ENCODE measurements around the gene SERPINB2.

SERPINB2 gene

GRCh38 chr18:63889626-63890025 is 2.1 kb downstream of the SERPINB2 start:
- Histone ChIP-seq H3K79me2 (ENCODE audit: control insufficient read depth, insufficient read depth, low read length) (no peaks in the 10 kb centered on the region), H3K27ac (ENCODE audit: low read depth, low read length) (no peak overlapping the region), H3K56ac (ENCODE audit: low read length) (no peak overlapping the region), H3K27me3 (ENCODE audit: insufficient read depth, low read length, poor library complexity) (no peaks in the 10 kb centered on the region), H3K4ac (ENCODE audit: low read depth, low read length) (no peak overlapping the region), H3K9ac (ENCODE audit: low read length) (no peak overlapping the region), H4K8ac (ENCODE audit: low read depth, low read length) (no peak overlapping the region), H3K4me3 (ENCODE audit: low read length) (no peak overlapping the region), H2BK120ac (ENCODE audit: low read depth, low read length) (no peak overlapping the region), H3K4me2 (ENCODE audit: low read length) (no peak overlapping the region), H2BK5ac (ENCODE audit: low read length) (no peak overlapping the region), H3K36me3 (ENCODE audit: control insufficient read depth, insufficient read depth, low read length) (no peaks in the 10 kb centered on the region), H2BK15ac (replicated peaks; ENCODE audit: low read depth) (no peak overlapping the region), H2AK5ac (ENCODE audit: low read length) (no peak overlapping the region), H3K79me1 (ENCODE audit: low read length) (no peaks in the 10 kb centered on the region), H3K18ac (ENCODE audit: low read length) (no peak overlapping the region), H3K23ac (ENCODE audit: low read length) (no peak overlapping the region), H3K4me1 (ENCODE audit: control insufficient read depth, low read depth, low read length) (no peaks in the 10 kb centered on the region), H4K5ac (ENCODE audit: low read length) (no peak overlapping the region)
- no peak for DNase-seq
- no CpG with 5 or more reads among the region's 2 CpGs for WGBS (ENCODE audit: extremely low coverage, insufficient coverage, low lambda C conversion rate)

- H3K4me3 ChIP-seq (ENCODE audit: low read length), result no peak overlapping the region
- no CpG with 5 or more reads among the region's 6 CpGs for WGBS (ENCODE audit: extremely low coverage, insufficient coverage, low lambda C conversion rate)
- no peaks in the 10 kb centered on the region for H3K79me1 ChIP-seq (ENCODE audit: low read length)
- H3K27me3 ChIP-seq (ENCODE audit: insufficient read depth, low read length, poor library complexity), result no peaks in the 10 kb centered on the region
- H3K23ac ChIP-seq (ENCODE audit: low read length), result no peak overlapping the region
- no peak overlapping the region for H2BK120ac ChIP-seq (ENCODE audit: low read depth, low read length)
- H3K4me2 ChIP-seq (ENCODE audit: low read length), result no peak overlapping the region
- H3K4ac ChIP-seq (ENCODE audit: low read depth, low read length), result no peak overlapping the region
- no peak overlapping the region for H3K27ac ChIP-seq (ENCODE audit: low read depth, low read length)
- DNase-seq, result no peak
- H2BK5ac ChIP-seq (ENCODE audit: low read length), result no peak overlapping the region
- H4K5ac ChIP-seq (ENCODE audit: low read length), result no peak overlapping the region
- H2AK5ac ChIP-seq (ENCODE audit: low read length), result no peak overlapping the region
- H3K9ac ChIP-seq (ENCODE audit: low read length), result no peak overlapping the region
- no peak overlapping the region for H3K18ac ChIP-seq (ENCODE audit: low read length)
- H2BK15ac ChIP-seq (replicated peaks; ENCODE audit: low read depth), result no peak overlapping the region
- H3K36me3 ChIP-seq (ENCODE audit: control insufficient read depth, insufficient read depth, low read length), result no peaks in the 10 kb centered on the region
- H3K56ac ChIP-seq (ENCODE audit: low read length), result no peak overlapping the region
- no peaks in the 10 kb centered on the region for H3K4me1 ChIP-seq (ENCODE audit: control insufficient read depth, low read depth, low read length)
- no peaks in the 10 kb centered on the region for H3K79me2 ChIP-seq (ENCODE audit: control insufficient read depth, insufficient read depth, low read length)
- no peak overlapping the region for H4K8ac ChIP-seq (ENCODE audit: low read depth, low read length)
Measured at GRCh38 chr18:63890237-63890949, 2.9 kb downstream of the SERPINB2 start.

- Histone ChIP-seq H3K4me1 (ENCODE audit: control insufficient read depth, low read depth, low read length) (no peaks in the 10 kb centered on the region), H3K79me1 (ENCODE audit: low read length) (no peaks in the 10 kb centered on the region), H3K56ac (ENCODE audit: low read length) (no peak overlapping the region), H3K9ac (ENCODE audit: low read length) (no peak overlapping the region), H3K18ac (ENCODE audit: low read length) (no peak overlapping the region), H3K4me2 (ENCODE audit: low read length) (no peak overlapping the region), H3K27me3 (ENCODE audit: insufficient read depth, low read length, poor library complexity) (no peaks in the 10 kb centered on the region), H3K79me2 (ENCODE audit: control insufficient read depth, insufficient read depth, low read length) (no peaks in the 10 kb centered on the region), H2AK5ac (ENCODE audit: low read length) (no peak overlapping the region), H3K27ac (ENCODE audit: low read depth, low read length) (no peak overlapping the region), H3K4ac (ENCODE audit: low read depth, low read length) (no peak overlapping the region), H3K4me3 (ENCODE audit: low read length) (no peak overlapping the region), H4K5ac (ENCODE audit: low read length) (no peak overlapping the region), H3K36me3 (ENCODE audit: control insufficient read depth, insufficient read depth, low read length) (no peaks in the 10 kb centered on the region), H4K8ac (ENCODE audit: low read depth, low read length) (no peak overlapping the region), H2BK15ac (replicated peaks; ENCODE audit: low read depth) (no peak overlapping the region), H2BK5ac (ENCODE audit: low read length) (no peak overlapping the region), H3K23ac (ENCODE audit: low read length) (no peak overlapping the region), H2BK120ac (ENCODE audit: low read depth, low read length) (no peak overlapping the region)
- DNase-seq, result no peak
- no CpG with 5 or more reads among the region's 5 CpGs for WGBS (ENCODE audit: extremely low coverage, insufficient coverage, low lambda C conversion rate)
Measured at GRCh38 chr18:63890950-63891304, 3.4 kb downstream of the SERPINB2 start.

- Histone ChIP-seq H2BK120ac (ENCODE audit: low read depth, low read length) (no peak overlapping the region), H3K4ac (ENCODE audit: low read depth, low read length) (no peak overlapping the region), H4K5ac (ENCODE audit: low read length) (no peak overlapping the region), H3K27me3 (ENCODE audit: insufficient read depth, low read length, poor library complexity) (no peaks in the 10 kb centered on the region), H3K36me3 (ENCODE audit: control insufficient read depth, insufficient read depth, low read length) (no peaks in the 10 kb centered on the region), H3K56ac (ENCODE audit: low read length) (no peak overlapping the region), H3K4me2 (ENCODE audit: low read length) (no peak overlapping the region), H3K23ac (ENCODE audit: low read length) (no peak overlapping the region), H2BK5ac (ENCODE audit: low read length) (no peak overlapping the region), H3K27ac (ENCODE audit: low read depth, low read length) (no peak overlapping the region), H3K4me1 (ENCODE audit: control insufficient read depth, low read depth, low read length) (no peaks in the 10 kb centered on the region), H4K8ac (ENCODE audit: low read depth, low read length) (no peak overlapping the region), H3K4me3 (ENCODE audit: low read length) (no peak overlapping the region), H2AK5ac (ENCODE audit: low read length) (no peak overlapping the region), H3K79me2 (ENCODE audit: control insufficient read depth, insufficient read depth, low read length) (no peaks in the 10 kb centered on the region), H2BK15ac (replicated peaks; ENCODE audit: low read depth) (no peak overlapping the region), H3K18ac (ENCODE audit: low read length) (no peak overlapping the region), H3K79me1 (ENCODE audit: low read length) (no peaks in the 10 kb centered on the region), H3K9ac (ENCODE audit: low read length) (no peak overlapping the region)
- no CpG with 5 or more reads among the region's 4 CpGs for WGBS (ENCODE audit: extremely low coverage, insufficient coverage, low lambda C conversion rate)
- DNase-seq, result no peak
Measured at GRCh38 chr18:63892566-63892965, 5.1 kb downstream of the SERPINB2 start.

GRCh38 chr18:63894106-63894772 is 6.7 kb downstream of the SERPINB2 start:
- WGBS (ENCODE audit: extremely low coverage, insufficient coverage, low lambda C conversion rate), result no CpG with 5 or more reads among the region's 6 CpGs
- Histone ChIP-seq H2BK15ac (replicated peaks; ENCODE audit: low read depth) (no peak overlapping the region), H3K79me1 (ENCODE audit: low read length) (no peaks in the 10 kb centered on the region)

More at GRCh38 chr18:63894106-63894772, 6.7 kb downstream of the SERPINB2 start:
- H3K4me2 ChIP-seq (ENCODE audit: low read length), result no peak overlapping the region
- H3K27me3 ChIP-seq (ENCODE audit: insufficient read depth, low read length, poor library complexity), result no peaks in the 10 kb centered on the region
- no peak overlapping the region for H3K56ac ChIP-seq (ENCODE audit: low read length)
- H3K27ac ChIP-seq (ENCODE audit: low read depth, low read length), result no peak overlapping the region
- no peak overlapping the region for H2BK120ac ChIP-seq (ENCODE audit: low read depth, low read length)
- H3K18ac ChIP-seq (ENCODE audit: low read length), result no peak overlapping the region
- H4K8ac ChIP-seq (ENCODE audit: low read depth, low read length), result no peak overlapping the region
- no peaks in the 10 kb centered on the region for H3K79me2 ChIP-seq (ENCODE audit: control insufficient read depth, insufficient read depth, low read length)
- no peaks in the 10 kb centered on the region for H3K36me3 ChIP-seq (ENCODE audit: control insufficient read depth, insufficient read depth, low read length)
- no peak overlapping the region for H3K23ac ChIP-seq (ENCODE audit: low read length)
- no peaks in the 10 kb centered on the region for H3K4me1 ChIP-seq (ENCODE audit: control insufficient read depth, low read depth, low read length)
- H3K4me3 ChIP-seq (ENCODE audit: low read length), result no peak overlapping the region
- H3K4ac ChIP-seq (ENCODE audit: low read depth, low read length), result no peak overlapping the region
- no peak for DNase-seq
- H2AK5ac ChIP-seq (ENCODE audit: low read length), result no peak overlapping the region
- H2BK5ac ChIP-seq (ENCODE audit: low read length), result no peak overlapping the region
- H4K5ac ChIP-seq (ENCODE audit: low read length), result no peak overlapping the region
- no peak overlapping the region for H3K9ac ChIP-seq (ENCODE audit: low read length)

Measured in mesendoderm (in vitro differentiated cells).